HCT116 (cell line): ENCODE measurements around the gene DGAT2L6.

Source experiments
- EGR1 ChIP-seq: IDR thresholded peaks from 2 replicates; pipeline ENCODE4 v1.6.1; 2012; ENCODE audit warnings: low read depth
- ELF1 ChIP-seq: IDR thresholded peaks from 2 replicates; pipeline ENCODE4 v1.6.1; 2012; ENCODE audit warnings: low read depth, borderline replicate concordance
- EZH2 ChIP-seq: fragments of 200-600 bp; sonication (generic); IDR thresholded peaks from 2 replicates; pipeline ENCODE4 v1.6.1; 2017; ENCODE audit warnings: antibody characterized with exemption, mixed run types
- EZH2phosphoT487 ChIP-seq: fragments of 200-600 bp; IDR thresholded peaks from 2 replicates; pipeline ENCODE4 v1.6.1; 2018; ENCODE audit warnings: antibody characterized with exemption, borderline replicate concordance
- POLR2A ChIP-seq: IDR thresholded peaks from 2 replicates; pipeline ENCODE4 v1.7.0; 2011; ENCODE audit warnings: borderline replicate concordance; ENCODE audit not compliant: insufficient read depth, insufficient read length; ENCODE audit errors: extremely low read depth
- POLR2AphosphoS5 ChIP-seq: IDR thresholded peaks from 2 replicates; pipeline ENCODE4 v1.6.1; 2011; ENCODE audit warnings: mild to moderate bottlenecking, low read depth, low read length, moderate library complexity
- RAD21 ChIP-seq: IDR thresholded peaks from 2 replicates; pipeline ENCODE4 v1.6.1; 2012; ENCODE audit warnings: low read depth, mild to moderate bottlenecking
- ZFX ChIP-seq: fragments of 450-650 bp; IDR thresholded peaks from 2 replicates; pipeline ENCODE4 v1.6.1; 2017
- ZNF274 ChIP-seq: fragments of 200-500 bp; sonication (Bioruptor generic); IDR thresholded peaks from 2 replicates; pipeline ENCODE4 v1.6.1; 2014; ENCODE audit warnings: mild to moderate bottlenecking, low read depth, low read length, inconsistent platforms
- TF ChIP-seq, protein P1 (sequence below), 3 experiments: fragments of 200-600 bp in 1 of 3; sonication (generic) in 1 of 3; IDR thresholded peaks in 2 of 3; conservative IDR thresholded peaks in 1 of 3; 2 replicates each; pipeline ENCODE4 v1.5.1; 2012 to 2017; ENCODE audit warnings: low read depth in 2 of 3, low read length in 2 of 3, antibody characterized with exemption in 1 of 3, borderline replicate concordance in 1 of 3, control low read depth in 1 of 3, mild to moderate bottlenecking in 1 of 3, mixed read lengths in 1 of 3, mixed run types in 1 of 3, moderate library complexity in 1 of 3; ENCODE audit not compliant: insufficient read depth in 1 of 3
- TF ChIP-seq, protein P2 (sequence below): IDR thresholded peaks from 2 replicates; pipeline ENCODE4 v1.6.1; 2012; ENCODE audit warnings: low read depth
- TF ChIP-seq, protein P3 (sequence below): IDR thresholded peaks from 2 replicates; pipeline ENCODE4 v1.6.1; 2012

DNA sequence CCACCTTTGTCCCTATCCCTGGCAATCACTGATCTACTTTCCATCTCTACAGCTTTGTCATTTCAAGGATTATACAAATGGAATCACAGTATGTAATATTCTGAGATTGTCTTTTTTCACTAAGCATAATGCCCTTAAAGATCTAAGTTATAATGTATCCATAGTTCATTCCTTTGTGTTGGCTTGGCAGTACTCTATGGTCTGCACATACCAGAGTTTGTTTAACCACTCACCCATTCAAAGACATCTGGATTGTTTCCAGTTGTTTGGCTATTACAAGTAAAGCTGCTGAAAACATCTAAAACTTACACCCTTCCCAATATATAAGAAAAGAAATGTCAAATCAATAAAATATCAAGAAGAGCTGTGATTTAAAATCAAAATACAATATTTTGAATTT lies 31.2 kb downstream of the DGAT2L6 start:
- TF ChIP-seq EZH2 (no peak), POLR2AphosphoS5 (no peak), ZNF274 (no peak), ZFX (no peak), POLR2A (no peak), EZH2phosphoT487 (no peak), ELF1 (no peak), EGR1 (no peak), RAD21 (no peak)
- TF ChIP-seq, protein P1, sequence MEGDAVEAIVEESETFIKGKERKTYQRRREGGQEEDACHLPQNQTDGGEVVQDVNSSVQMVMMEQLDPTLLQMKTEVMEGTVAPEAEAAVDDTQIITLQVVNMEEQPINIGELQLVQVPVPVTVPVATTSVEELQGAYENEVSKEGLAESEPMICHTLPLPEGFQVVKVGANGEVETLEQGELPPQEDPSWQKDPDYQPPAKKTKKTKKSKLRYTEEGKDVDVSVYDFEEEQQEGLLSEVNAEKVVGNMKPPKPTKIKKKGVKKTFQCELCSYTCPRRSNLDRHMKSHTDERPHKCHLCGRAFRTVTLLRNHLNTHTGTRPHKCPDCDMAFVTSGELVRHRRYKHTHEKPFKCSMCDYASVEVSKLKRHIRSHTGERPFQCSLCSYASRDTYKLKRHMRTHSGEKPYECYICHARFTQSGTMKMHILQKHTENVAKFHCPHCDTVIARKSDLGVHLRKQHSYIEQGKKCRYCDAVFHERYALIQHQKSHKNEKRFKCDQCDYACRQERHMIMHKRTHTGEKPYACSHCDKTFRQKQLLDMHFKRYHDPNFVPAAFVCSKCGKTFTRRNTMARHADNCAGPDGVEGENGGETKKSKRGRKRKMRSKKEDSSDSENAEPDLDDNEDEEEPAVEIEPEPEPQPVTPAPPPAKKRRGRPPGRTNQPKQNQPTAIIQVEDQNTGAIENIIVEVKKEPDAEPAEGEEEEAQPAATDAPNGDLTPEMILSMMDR (IDR thresholded peaks at IDR 0.05 in 2 of 3, conservative IDR thresholded peaks at IDR 0.05 in 1 of 3; ENCODE audit: borderline replicate concordance in 1 of 3, insufficient read depth in 1 of 3, low read depth in 2 of 3, low read length in 2 of 3), result no peak
- TF ChIP-seq, protein P2, sequence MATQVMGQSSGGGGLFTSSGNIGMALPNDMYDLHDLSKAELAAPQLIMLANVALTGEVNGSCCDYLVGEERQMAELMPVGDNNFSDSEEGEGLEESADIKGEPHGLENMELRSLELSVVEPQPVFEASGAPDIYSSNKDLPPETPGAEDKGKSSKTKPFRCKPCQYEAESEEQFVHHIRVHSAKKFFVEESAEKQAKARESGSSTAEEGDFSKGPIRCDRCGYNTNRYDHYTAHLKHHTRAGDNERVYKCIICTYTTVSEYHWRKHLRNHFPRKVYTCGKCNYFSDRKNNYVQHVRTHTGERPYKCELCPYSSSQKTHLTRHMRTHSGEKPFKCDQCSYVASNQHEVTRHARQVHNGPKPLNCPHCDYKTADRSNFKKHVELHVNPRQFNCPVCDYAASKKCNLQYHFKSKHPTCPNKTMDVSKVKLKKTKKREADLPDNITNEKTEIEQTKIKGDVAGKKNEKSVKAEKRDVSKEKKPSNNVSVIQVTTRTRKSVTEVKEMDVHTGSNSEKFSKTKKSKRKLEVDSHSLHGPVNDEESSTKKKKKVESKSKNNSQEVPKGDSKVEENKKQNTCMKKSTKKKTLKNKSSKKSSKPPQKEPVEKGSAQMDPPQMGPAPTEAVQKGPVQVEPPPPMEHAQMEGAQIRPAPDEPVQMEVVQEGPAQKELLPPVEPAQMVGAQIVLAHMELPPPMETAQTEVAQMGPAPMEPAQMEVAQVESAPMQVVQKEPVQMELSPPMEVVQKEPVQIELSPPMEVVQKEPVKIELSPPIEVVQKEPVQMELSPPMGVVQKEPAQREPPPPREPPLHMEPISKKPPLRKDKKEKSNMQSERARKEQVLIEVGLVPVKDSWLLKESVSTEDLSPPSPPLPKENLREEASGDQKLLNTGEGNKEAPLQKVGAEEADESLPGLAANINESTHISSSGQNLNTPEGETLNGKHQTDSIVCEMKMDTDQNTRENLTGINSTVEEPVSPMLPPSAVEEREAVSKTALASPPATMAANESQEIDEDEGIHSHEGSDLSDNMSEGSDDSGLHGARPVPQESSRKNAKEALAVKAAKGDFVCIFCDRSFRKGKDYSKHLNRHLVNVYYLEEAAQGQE, result no peak
- TF ChIP-seq, protein P3, sequence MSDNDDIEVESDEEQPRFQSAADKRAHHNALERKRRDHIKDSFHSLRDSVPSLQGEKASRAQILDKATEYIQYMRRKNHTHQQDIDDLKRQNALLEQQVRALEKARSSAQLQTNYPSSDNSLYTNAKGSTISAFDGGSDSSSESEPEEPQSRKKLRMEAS, result no peak
